Measurements from ENCODE around the gene MAIP1.

The MAIP1 gene

DNA sequence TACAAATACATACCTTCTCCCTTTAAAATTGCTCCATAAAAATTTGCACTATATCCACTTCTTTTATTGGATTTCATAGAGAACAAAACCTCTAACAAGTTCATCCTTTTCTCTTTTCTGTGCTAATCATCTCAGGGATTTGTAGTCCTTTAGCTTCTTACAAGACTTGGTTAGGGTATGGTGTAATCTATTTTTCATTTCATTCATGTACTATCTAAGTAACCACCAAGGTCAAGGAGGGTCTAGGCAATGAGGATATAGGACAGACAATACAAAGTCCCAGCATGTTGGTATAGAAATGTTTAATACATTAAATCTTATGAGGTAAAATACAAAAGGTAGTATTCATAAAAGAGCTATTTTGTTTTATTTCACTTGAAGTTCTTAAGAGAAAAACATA, 26.8 kb upstream of the MAIP1 start:
- no peaks in the 10 kb centered on the region for H3K4me1 ChIP-seq
- H3K4me3 ChIP-seq (ENCODE audit: low read depth, low read length), result no peak overlapping the region
- no peaks in the 10 kb centered on the region for H3K9me3 ChIP-seq
- no peak for DNase-seq
- H3K36me3 ChIP-seq, result peaks cover 48% of the 10 kb centered on the region
- TF ChIP-seq, protein P1, sequence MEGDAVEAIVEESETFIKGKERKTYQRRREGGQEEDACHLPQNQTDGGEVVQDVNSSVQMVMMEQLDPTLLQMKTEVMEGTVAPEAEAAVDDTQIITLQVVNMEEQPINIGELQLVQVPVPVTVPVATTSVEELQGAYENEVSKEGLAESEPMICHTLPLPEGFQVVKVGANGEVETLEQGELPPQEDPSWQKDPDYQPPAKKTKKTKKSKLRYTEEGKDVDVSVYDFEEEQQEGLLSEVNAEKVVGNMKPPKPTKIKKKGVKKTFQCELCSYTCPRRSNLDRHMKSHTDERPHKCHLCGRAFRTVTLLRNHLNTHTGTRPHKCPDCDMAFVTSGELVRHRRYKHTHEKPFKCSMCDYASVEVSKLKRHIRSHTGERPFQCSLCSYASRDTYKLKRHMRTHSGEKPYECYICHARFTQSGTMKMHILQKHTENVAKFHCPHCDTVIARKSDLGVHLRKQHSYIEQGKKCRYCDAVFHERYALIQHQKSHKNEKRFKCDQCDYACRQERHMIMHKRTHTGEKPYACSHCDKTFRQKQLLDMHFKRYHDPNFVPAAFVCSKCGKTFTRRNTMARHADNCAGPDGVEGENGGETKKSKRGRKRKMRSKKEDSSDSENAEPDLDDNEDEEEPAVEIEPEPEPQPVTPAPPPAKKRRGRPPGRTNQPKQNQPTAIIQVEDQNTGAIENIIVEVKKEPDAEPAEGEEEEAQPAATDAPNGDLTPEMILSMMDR (IDR thresholded peaks at IDR 0.05; ENCODE audit: low read depth, low read length), result no peak
- no peaks in the 10 kb centered on the region for H3K27me3 ChIP-seq

DNA sequence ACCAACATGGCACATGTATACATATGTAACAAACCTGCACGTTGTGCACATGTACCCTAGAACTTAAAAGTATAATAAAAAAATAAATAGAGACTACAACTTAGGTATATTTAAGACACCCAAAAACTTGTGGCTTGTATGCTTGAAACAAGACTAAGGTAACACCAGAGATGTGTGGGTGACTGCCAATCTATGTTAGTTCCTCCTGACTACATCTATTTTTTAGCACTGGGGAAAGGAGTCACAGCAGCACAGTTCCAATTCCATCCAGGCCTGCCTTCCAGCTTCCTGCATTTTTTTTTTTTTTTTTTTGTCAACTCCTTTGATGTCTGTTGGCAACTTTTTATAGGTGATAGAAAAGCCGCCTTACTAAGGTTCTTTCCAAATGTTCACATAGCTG, 26.1 kb upstream of the MAIP1 start:
- H3K9me3 ChIP-seq, result no peaks in the 10 kb centered on the region
- no peaks in the 10 kb centered on the region for H3K27me3 ChIP-seq
- TF ChIP-seq, protein P1 (IDR thresholded peaks at IDR 0.05; ENCODE audit: low read depth, low read length), result no peak
- H3K4me1 ChIP-seq, result no peaks in the 10 kb centered on the region
- DNase-seq, result no peak
- peaks cover 48% of the 10 kb centered on the region for H3K36me3 ChIP-seq
- H3K4me3 ChIP-seq (ENCODE audit: low read depth, low read length), result no peak overlapping the region

DNA sequence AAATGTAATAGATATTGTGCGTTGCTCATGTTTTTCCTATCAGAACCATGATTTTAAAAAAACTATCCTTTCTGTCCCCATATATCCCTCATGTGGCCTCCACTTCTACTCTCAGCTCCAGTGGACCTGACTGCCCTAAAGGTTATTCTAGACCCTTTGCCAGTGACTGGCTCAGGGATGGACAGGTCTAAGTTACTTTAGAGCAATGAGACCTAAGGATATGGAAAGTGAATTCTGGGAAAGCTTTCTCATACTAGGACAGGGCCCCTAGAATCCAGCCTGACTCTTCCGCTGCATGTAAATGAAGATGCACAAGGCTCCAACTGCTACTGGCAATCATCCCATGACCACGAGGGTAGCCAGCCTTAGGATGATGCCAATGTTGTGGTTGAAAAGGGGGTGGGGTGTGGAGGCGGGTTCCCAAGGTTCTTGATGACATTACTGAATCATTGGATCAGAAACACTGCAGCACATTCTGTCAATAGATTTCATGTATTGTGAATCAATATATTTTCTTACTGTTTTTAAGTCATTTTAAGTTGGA, 23.0 kb upstream of the MAIP1 start:
- Histone ChIP-seq H3K9me3 (no peaks in the 10 kb centered on the region), H3K36me3 (peaks cover 41% of the 10 kb centered on the region), H3K27me3 (no peaks in the 10 kb centered on the region), H3K4me3 (ENCODE audit: low read depth, low read length) (no peak overlapping the region), H3K4me1 (no peaks in the 10 kb centered on the region)
- TF ChIP-seq, protein P1 (IDR thresholded peaks at IDR 0.05; ENCODE audit: low read depth, low read length), result no peak
- DNase-seq, result no peak

DNA sequence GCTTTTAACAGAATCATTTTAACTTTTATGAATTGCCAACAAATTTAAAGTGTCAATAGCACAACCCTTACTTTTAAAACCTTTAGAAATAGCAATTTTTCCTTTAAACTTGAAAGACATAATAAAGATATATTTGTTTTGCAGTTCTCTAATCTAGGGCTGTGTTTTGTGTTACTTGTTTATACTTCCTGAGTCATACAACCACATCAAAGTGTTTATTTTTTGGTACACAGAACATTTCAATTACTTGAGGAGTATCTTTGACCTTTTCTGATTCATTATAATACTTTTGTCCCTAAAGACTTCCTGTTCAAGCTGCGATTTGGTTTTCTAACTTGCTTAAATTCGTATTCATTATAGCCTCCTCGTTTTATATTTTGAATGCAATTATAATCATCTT, 21.9 kb upstream of the MAIP1 start:
- Histone ChIP-seq H3K27me3 (no peaks in the 10 kb centered on the region), H3K9me3 (no peaks in the 10 kb centered on the region), H3K4me1 (no peaks in the 10 kb centered on the region), H3K4me3 (ENCODE audit: low read depth, low read length) (no peak overlapping the region), H3K36me3 (peaks cover 44% of the 10 kb centered on the region)
- TF ChIP-seq, protein P1 (IDR thresholded peaks at IDR 0.05; ENCODE audit: low read depth, low read length), result no peak
- no peak for DNase-seq

DNA sequence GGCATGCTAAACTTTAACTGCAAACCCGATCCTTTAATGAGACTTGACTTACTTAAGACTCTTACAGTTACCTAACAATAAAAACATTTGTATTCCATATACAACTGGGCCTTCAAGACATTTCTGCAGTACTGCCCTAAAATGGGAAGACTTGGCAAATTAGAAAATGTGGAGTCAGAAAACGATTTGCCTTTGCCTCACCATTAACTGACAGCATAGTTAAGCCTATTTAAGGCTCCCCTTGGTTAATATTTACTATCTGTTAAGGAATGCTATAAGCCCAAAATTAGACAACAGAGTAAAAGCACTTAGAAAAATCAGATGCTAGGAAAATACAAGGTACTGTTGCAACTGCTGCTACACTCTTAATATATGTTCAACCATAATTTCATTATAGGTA, 18.8 kb upstream of the MAIP1 start:
- Histone ChIP-seq H3K27me3 (no peaks in the 10 kb centered on the region), H3K9me3 (no peaks in the 10 kb centered on the region), H3K4me1 (no peaks in the 10 kb centered on the region), H3K36me3 (peaks cover 35% of the 10 kb centered on the region), H3K4me3 (ENCODE audit: low read depth, low read length) (no peak overlapping the region)
- TF ChIP-seq, protein P1 (IDR thresholded peaks at IDR 0.05; ENCODE audit: low read depth, low read length), result no peak
- DNase-seq, result no peak

DNA sequence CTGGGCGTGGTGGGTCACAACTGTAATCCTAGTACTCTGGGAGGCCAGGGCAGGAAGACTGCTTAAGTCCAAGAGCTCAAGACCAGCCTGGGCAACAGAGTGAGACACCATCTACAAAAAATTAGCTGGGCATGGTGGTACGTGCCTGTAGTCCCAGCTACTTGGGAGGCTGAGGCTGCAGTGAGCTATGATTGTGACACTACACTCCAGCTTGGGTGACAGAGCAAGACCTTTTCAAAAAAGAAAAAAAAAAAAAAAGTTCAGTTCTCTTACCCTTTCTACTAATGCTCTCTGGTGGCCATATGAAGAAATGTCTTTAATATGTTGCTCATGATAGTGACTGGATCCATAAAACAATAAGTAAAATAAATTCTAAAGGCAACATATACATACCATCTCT, 15.0 kb upstream of the MAIP1 start:
- no peak for DNase-seq
- H3K4me1 ChIP-seq, result no peaks in the 10 kb centered on the region
- H3K36me3 ChIP-seq, result peaks cover 18% of the 10 kb centered on the region

More for the DNA sequence above, 15.0 kb upstream of the MAIP1 start:
- TF ChIP-seq, protein P1 (IDR thresholded peaks at IDR 0.05; ENCODE audit: low read depth, low read length), result peak; percentile 39
- H3K27me3 ChIP-seq, result no peaks in the 10 kb centered on the region
- no peak overlapping the region for H3K4me3 ChIP-seq (ENCODE audit: low read depth, low read length)
- no peaks in the 10 kb centered on the region for H3K9me3 ChIP-seq
